Ovary (tissue), 9 donors: ENCODE results near the gene PLAGL1. TPM values are rescaled to one million over a fixed set of nuclear protein-coding genes. Genes with fewer than 3 reads are reported as not detected.

Experiments used
- DNase-seq, 5 donors: peaks; one replicate each; pipeline ENCODE4 v3.0.0-alpha.2; 2019 to 2020
- H3K27ac ChIP-seq, 2 donors: fragments of 200-600 bp; one replicate each; pipeline versions ENCODE4 v1.5.1 to v1.8.0; 2019 to 2022
- H3K27me3 ChIP-seq: fragments of 200-600 bp; one replicate; pipeline ENCODE4 v1.8.0; 2022
- H3K36me3 ChIP-seq: fragments of 200-600 bp; sonication (generic); one replicate; pipeline ENCODE4 v1.5.1; 2019
- H3K4me1 ChIP-seq: one replicate; pipeline ENCODE4 v1.8.1; 2013; ENCODE audit warnings: mild to moderate bottlenecking, moderate library complexity; ENCODE audit not compliant: insufficient read depth
- H3K4me3 ChIP-seq: fragments of 200-600 bp; sonication (generic); one replicate; pipeline ENCODE4 v1.5.1; 2017
- H3K9me3 ChIP-seq, 2 donors: fragments of 200-600 bp in 1 of 2; sonication (generic) in 1 of 2; one replicate each; pipeline versions ENCODE4 v1.5.1 to v1.8.1; 2013 to 2019; ENCODE audit warnings: mild to moderate bottlenecking in 1 of 2, moderate library complexity in 1 of 2
- CTCF ChIP-seq, 3 donors: fragments of 450-650 bp in 2 of 3; fragments of 200-600 bp in 1 of 3; IDR thresholded peaks; one replicate each; pipeline versions ENCODE4 v1.5.1 to v1.8.0; 2016 to 2022; ENCODE audit warnings: antibody characterized with exemption in 3 of 3, mild to moderate bottlenecking in 1 of 3
- EP300 ChIP-seq: sonication (generic); formaldehyde crosslinking; IDR thresholded peaks from one replicate; pipeline ENCODE4 v1.6.1; 2017; ENCODE audit warnings: antibody characterized with exemption
- POLR2A ChIP-seq: fragments of 450-650 bp; IDR thresholded peaks from one replicate; pipeline ENCODE4 v1.6.1; 2017; ENCODE audit warnings: antibody characterized with exemption, mild to moderate bottlenecking, moderate library complexity
- WGBS, 3 donors: extraction: QIAGEN DNeasy Blood & Tissue Kit in 1 of 3; methylation state at CpG; one replicate each; pipeline versions ENCODE4 v1.1.5 to v1.1.7; 2013 to 2017; 5-methylcytosine and 5-hydroxymethylcytosine counted together
- intact Hi-C, 4 donors: fragments of 100-400 bp; cut with DNase I; formaldehyde crosslinking; loops; one replicate each; pipeline versions ENCODE4 v1.11.0 to v1.15.1; 2022 to 2023
- polyA plus RNA-seq, 2 donors: library from polyadenylated mRNA; stranded (reverse); fragments of 200-250 nt in 1 of 2; fragments of 350-450 nt in 1 of 2; fragmentation: Illumina TruSeq in 1 of 2; extraction: RNeasy Lipid Tissue Mini Kit (QIAGEN cat#74804) in 1 of 2; gene quantifications; one replicate each; pipeline ENCODE4 v1.2.3, GENCODE V29; 2013 to 2014
- total RNA-seq, 7 donors: library from RNA; depleted of rRNA in 2 of 7; stranded (reverse); fragments of >200 nt in 2 of 7; fragmentation: NEBNext Ultra II Directional in 3 of 7; extraction: Animal tissue kit (Norgen Biotek cat#: 25700) in 3 of 7; gene quantifications; one replicate each; pipeline versions ENCODE4 v1.1.0 to v1.2.4, GENCODE V29; 2016 to 2023
- donor health status: DM: no; HTN: no; CAD: no; lungs with moderate emphysema.
- donor health status: DM: no; HTN: no; CAD: no.
- donor health status: Bipolar disorder and iron deficiency.
- donor health status: DM: yes; HTN: yes; CAD: no.
- donor health status: DM: no; HTN: no; CAD: no.
- donor health status: DM: yes; HTN: yes; CAD: no.

PLAGL1 gene
- total and polyA plus RNA-seq, 9 donors, result 17.8 to 53.4 (median 32.1) TPM

- H3K4me3 ChIP-seq, result no peak overlapping the region
- intact Hi-C loops, result loop anchor here in 3 of 4 donors (2.0 to 5.0 kb wide), 3 partner anchors 37 to 166 kb away; partner anchors contain the start of gene LTV1 (in 1 of the 3)
- H3K27me3 ChIP-seq, result no peaks in the 10 kb centered on the region
- H3K4me1 ChIP-seq, result peaks cover 1% of the 10 kb centered on the region
- 82 to 89% (median 85%) methylated on average over 9 of the region's 9 CpGs for WGBS, 3 donors
- H3K27ac ChIP-seq, result peak overlapping the region in 1 of 2 donors; percentile 80
- H3K9me3 ChIP-seq, result no peaks in the 10 kb centered on the region
- DNase-seq, result no peak
- H3K36me3 ChIP-seq, result no peaks in the 10 kb centered on the region
- no peak for TF ChIP-seq EP300
- no peak for TF ChIP-seq POLR2A
- no peak for TF ChIP-seq CTCF (IDR thresholded peaks at IDR 0.05)
These were observed 787 bp upstream of the PLAGL1 start for GRCh38 chr6:144008846-144009245.

GRCh38 chr6:144007478-144008119 is 460 bp downstream of the PLAGL1 start:
- Histone ChIP-seq H3K4me1 (peaks cover 1% of the 10 kb centered on the region), H3K27me3 (no peaks in the 10 kb centered on the region), H3K4me3 (peak overlapping the region; percentile 61), H3K27ac (peak overlapping the region; percentile 58 to 80), H3K9me3 (no peaks in the 10 kb centered on the region), H3K36me3 (no peaks in the 10 kb centered on the region)
- intact Hi-C loops, result loop anchor here in 3 of 4 donors (2.0 to 5.0 kb wide), 3 partner anchors 35 to 165 kb away; partner anchors contain the start of gene LTV1 (in 1 of the 3)
- WGBS, 3 donors, result 51 to 64% (median 62%) methylated on average over 33 to 52 of the region's 52 CpGs
- no peak for TF ChIP-seq CTCF (IDR thresholded peaks at IDR 0.05)
- no peak for TF ChIP-seq EP300
- TF ChIP-seq POLR2A, result no peak
- DNase-seq, result peak in 3 of 5 donors; percentile 17 to 24 (median 17)

- TF ChIP-seq POLR2A, result no peak
- TF ChIP-seq EP300, result no peak
- TF ChIP-seq CTCF (IDR thresholded peaks at IDR 0.05), result no peak
- H3K27me3 ChIP-seq, result no peaks in the 10 kb centered on the region
- peak; percentile 15 to 39 (median 25) for DNase-seq
- peaks cover 1% of the 10 kb centered on the region for H3K4me1 ChIP-seq
- intact Hi-C loops, result loop anchor here in 2 of 4 donors (5.0 kb wide), 2 partner anchors 35 to 65 kb away; no protein-coding TSS in a partner anchor
- H3K9me3 ChIP-seq, result no peaks in the 10 kb centered on the region
- peak overlapping the region; percentile 61 for H3K4me3 ChIP-seq
- no peaks in the 10 kb centered on the region for H3K36me3 ChIP-seq
- WGBS, 3 donors, result 40 to 50% (median 41%) methylated on average over 21 of the region's 21 CpGs
- peak overlapping the region in 1 of 2 donors; percentile 80 for H3K27ac ChIP-seq
These were observed 1.2 kb downstream of the PLAGL1 start for GRCh38 chr6:144006736-144007477.

- intact Hi-C loops, result no loop called here
- no peaks in the 10 kb centered on the region for H3K36me3 ChIP-seq
- no peaks in the 10 kb centered on the region for H3K9me3 ChIP-seq
- WGBS, 3 donors, result 80 to 92% (median 83%) methylated on average over 3 of the region's 3 CpGs
- H3K27me3 ChIP-seq, result no peaks in the 10 kb centered on the region
- no peak for TF ChIP-seq POLR2A
- no peak for TF ChIP-seq EP300
- no peak overlapping the region for H3K27ac ChIP-seq
- no peak overlapping the region for H3K4me3 ChIP-seq
- H3K4me1 ChIP-seq, result no peaks in the 10 kb centered on the region
- no peak for DNase-seq
These were observed 8.7 kb downstream of the PLAGL1 start for GRCh38 chr6:143999406-143999805.
